Type B pancreatic cell (in vitro differentiated cells): Measurements from ENCODE around the gene HINT3. TPM values are rescaled to one million over a fixed set of nuclear protein-coding genes. Genes with fewer than 3 reads are reported as not detected.
"Not testable (repeated sequence)": the region's sequence is repeated elsewhere in the genome, so short reads cannot be mapped to it uniquely, and the experiment has no call there.

Source experiments
- DNase-seq: peaks from one replicate; pipeline ENCODE4 v3.0.0; 2021; ENCODE audit warnings: mixed read lengths; ENCODE audit not compliant: unreplicated experiment; ENCODE audit errors: extremely low spot score
- H3K27ac Mint-ChIP-seq: 2 replicates; pipeline ENCODE4 v1.8.0; 2021; ENCODE audit warnings: mild to moderate bottlenecking, mixed read lengths
- H3K27me3 Mint-ChIP-seq: 2 replicates; pipeline ENCODE4 v1.8.0; 2021; ENCODE audit warnings: mixed read lengths
- H3K36me3 Mint-ChIP-seq: 2 replicates; pipeline ENCODE4 v1.8.0; 2021; ENCODE audit warnings: mixed read lengths
- H3K4me1 Mint-ChIP-seq: one replicate; pipeline ENCODE4 v1.8.0; 2021; ENCODE audit warnings: mixed read lengths; ENCODE audit not compliant: unreplicated experiment
- H3K4me3 Mint-ChIP-seq: 2 replicates; pipeline ENCODE4 v1.8.0; 2021; ENCODE audit warnings: mild to moderate bottlenecking, mixed read lengths
- H3K9me3 Mint-ChIP-seq: 2 replicates; pipeline ENCODE4 v1.8.0; 2021; ENCODE audit warnings: mixed read lengths
- total RNA-seq: library from RNA; stranded (reverse); gene quantifications from 2 replicates; pipeline ENCODE4 v1.2.1, GENCODE V29; 2021; ENCODE audit warnings: low replicate concordance
- TF ChIP-seq, protein P1 (sequence below): fragments of 200-600 bp; sonication (generic); conservative IDR thresholded peaks from 2 replicates; pipeline ENCODE4 v1.5.0; 2021; ENCODE audit warnings: antibody characterized with exemption, mild to moderate bottlenecking

Gene HINT3
- total RNA-seq, 1 donor from 2014 or later = 14.8 TPM

DNA sequence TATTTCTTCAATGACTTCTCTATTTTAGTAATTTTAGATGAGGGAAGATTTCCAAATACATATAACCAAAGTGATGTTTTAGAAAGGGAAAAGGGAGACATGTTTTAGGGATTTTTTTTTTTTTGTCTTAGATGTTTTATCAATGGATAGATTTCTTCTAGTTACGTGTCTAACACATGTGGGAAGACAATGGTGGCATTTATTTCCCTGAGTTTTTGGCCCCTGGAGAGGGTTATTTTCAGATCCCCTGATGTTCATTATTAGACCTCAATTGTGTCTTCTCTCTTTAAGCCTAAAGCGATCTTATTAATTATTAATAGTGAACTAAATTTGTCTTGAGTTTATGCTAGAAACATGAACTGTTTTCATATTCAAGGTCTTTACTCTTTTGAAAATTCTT, 60.0 kb downstream of the HINT3 start:
- TF ChIP-seq, protein P1, sequence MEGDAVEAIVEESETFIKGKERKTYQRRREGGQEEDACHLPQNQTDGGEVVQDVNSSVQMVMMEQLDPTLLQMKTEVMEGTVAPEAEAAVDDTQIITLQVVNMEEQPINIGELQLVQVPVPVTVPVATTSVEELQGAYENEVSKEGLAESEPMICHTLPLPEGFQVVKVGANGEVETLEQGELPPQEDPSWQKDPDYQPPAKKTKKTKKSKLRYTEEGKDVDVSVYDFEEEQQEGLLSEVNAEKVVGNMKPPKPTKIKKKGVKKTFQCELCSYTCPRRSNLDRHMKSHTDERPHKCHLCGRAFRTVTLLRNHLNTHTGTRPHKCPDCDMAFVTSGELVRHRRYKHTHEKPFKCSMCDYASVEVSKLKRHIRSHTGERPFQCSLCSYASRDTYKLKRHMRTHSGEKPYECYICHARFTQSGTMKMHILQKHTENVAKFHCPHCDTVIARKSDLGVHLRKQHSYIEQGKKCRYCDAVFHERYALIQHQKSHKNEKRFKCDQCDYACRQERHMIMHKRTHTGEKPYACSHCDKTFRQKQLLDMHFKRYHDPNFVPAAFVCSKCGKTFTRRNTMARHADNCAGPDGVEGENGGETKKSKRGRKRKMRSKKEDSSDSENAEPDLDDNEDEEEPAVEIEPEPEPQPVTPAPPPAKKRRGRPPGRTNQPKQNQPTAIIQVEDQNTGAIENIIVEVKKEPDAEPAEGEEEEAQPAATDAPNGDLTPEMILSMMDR = no peak
- Mint-ChIP-seq H3K36me3 (peaks cover 63% of the 10 kb centered on the region), H3K4me1 (no peaks in the 10 kb centered on the region), H3K4me3 (no peak overlapping the region), H3K9me3 (no peaks in the 10 kb centered on the region), H3K27ac (no peak overlapping the region), H3K27me3 (no peaks in the 10 kb centered on the region)
- DNase-seq = no peak

- H3K36me3 Mint-ChIP-seq = peaks cover 64% of the 10 kb centered on the region
- no peak for DNase-seq
- H3K27ac Mint-ChIP-seq = no peak overlapping the region
- H3K4me1 Mint-ChIP-seq = no peaks in the 10 kb centered on the region
- no peaks in the 10 kb centered on the region for H3K9me3 Mint-ChIP-seq
- TF ChIP-seq, protein P1 = no peak
- H3K4me3 Mint-ChIP-seq = no peak overlapping the region
- H3K27me3 Mint-ChIP-seq = no peaks in the 10 kb centered on the region
Measured at GRCh38 chr6:126017668-126018067, 61.1 kb downstream of the HINT3 start.

GRCh38 chr6:126020305-126021050, 63.9 kb downstream of the HINT3 start:
- no peak overlapping the region for H3K27ac Mint-ChIP-seq
- H3K36me3 Mint-ChIP-seq = peaks cover 60% of the 10 kb centered on the region
- H3K9me3 Mint-ChIP-seq = no peaks in the 10 kb centered on the region

GRCh38 chr6:126023474-126023873, 66.9 kb downstream of the HINT3 start:
- not testable (repeated sequence) for H3K4me1 Mint-ChIP-seq, H3K4me3 Mint-ChIP-seq, H3K27me3 Mint-ChIP-seq, DNase-seq, H3K27ac Mint-ChIP-seq, H3K9me3 Mint-ChIP-seq
- H3K36me3 Mint-ChIP-seq = peaks cover 52% of the 10 kb centered on the region

More at GRCh38 chr6:126020305-126021050, 63.9 kb downstream of the HINT3 start:
- no peaks in the 10 kb centered on the region for H3K4me1 Mint-ChIP-seq
- H3K27me3 Mint-ChIP-seq = no peaks in the 10 kb centered on the region
- TF ChIP-seq, protein P1 = no peak
- no peak for DNase-seq
- H3K4me3 Mint-ChIP-seq = no peak overlapping the region

- Mint-ChIP-seq H3K36me3 (peaks cover 44% of the 10 kb centered on the region), H3K4me3 (no peak overlapping the region), H3K27me3 (no peaks in the 10 kb centered on the region), H3K27ac (no peak overlapping the region), H3K9me3 (no peaks in the 10 kb centered on the region), H3K4me1 (no peaks in the 10 kb centered on the region)
- no peak for DNase-seq
- TF ChIP-seq, protein P1 = no peak
Measured at GRCh38 chr6:126026001-126026400, 69.4 kb downstream of the HINT3 start.

GRCh38 chr6:126027601-126028000, 71.0 kb downstream of the HINT3 start:
- Mint-ChIP-seq H3K27ac (no peak overlapping the region), H3K4me3 (no peak overlapping the region), H3K27me3 (no peaks in the 10 kb centered on the region), H3K4me1 (no peaks in the 10 kb centered on the region), H3K36me3 (peaks cover 31% of the 10 kb centered on the region), H3K9me3 (no peaks in the 10 kb centered on the region)
- DNase-seq = no peak
- TF ChIP-seq, protein P1 = no peak

Other genes starting within 250 kb of the HINT3 start
- 10.0 and 11.3 TPM in 2 replicates for gene HEY2, start 207.1 kb upstream of the HINT3 start, total RNA-seq
- 29.9 and 54.0 TPM in 2 replicates for gene NCOA7, start 165.8 kb upstream of the HINT3 start, total RNA-seq
- 16.3 and 22.3 TPM in 2 replicates for gene TRMT11, start 29.8 kb downstream of the HINT3 start, total RNA-seq